A204.1 (cell line): ENCODE data around the gene ENO2.
A peak's percentile ranks its signal among the peaks of the same experiment; 100 is the strongest.
"Not testable (repeated sequence)": the region's sequence is repeated elsewhere in the genome, so short reads cannot be mapped to it uniquely, and the experiment has no call there.

Experiments used
- FAIRE-seq: peaks from 2 replicates; lab custom pipeline; 2012; peaks lifted over from hg19 to GRCh38; lab: Jason Lieb, UNC

ENO2 gene

GRCh38 chr12:6914246-6914946, at the start of gene ENO2:
Gene ENO2 (plus strand): TSS chr12:6914580. CDS start chr12:6915833, 1,253 bp downstream.
- FAIRE-seq, result no peak

- not testable (repeated sequence) for FAIRE-seq
Observed at GRCh38 chr12:6865307-6865706, 49.1 kb upstream of the ENO2 start.

- no peak for FAIRE-seq
Observed at GRCh38 chr12:6866163-6866919, 48.0 kb upstream of the ENO2 start.

- FAIRE-seq, result no peak
Observed at GRCh38 chr12:6866920-6867412, 47.4 kb upstream of the ENO2 start.

- FAIRE-seq, result no peak
Observed at GRCh38 chr12:6867413-6868210, 46.8 kb upstream of the ENO2 start, which contains the start of gene TPI1. Gene TPI1 (plus strand): TSS chr12:6867531. CDS start chr12:6867567, 36 bp downstream.

- FAIRE-seq, result no peak
Observed at GRCh38 chr12:6868211-6869048, 46.0 kb upstream of the ENO2 start.

GRCh38 chr12:6869049-6870021, 45.0 kb upstream of the ENO2 start:
- FAIRE-seq, result no peak

- not testable (repeated sequence) for FAIRE-seq
Observed at GRCh38 chr12:6870304-6870703, 44.1 kb upstream of the ENO2 start.

GRCh38 chr12:6871052-6871957, 43.1 kb upstream of the ENO2 start:
- no peak for FAIRE-seq

- FAIRE-seq, result no peak
Observed at GRCh38 chr12:6872073-6873048, 42.0 kb upstream of the ENO2 start.

GRCh38 chr12:6873094-6874014, 41.0 kb upstream of the ENO2 start, which contains the start of gene SPSB2:
Gene SPSB2 (minus strand): TSS chr12:6873303. CDS start chr12:6872901, 402 bp downstream.
- peak; percentile 49 for FAIRE-seq

GRCh38 chr12:6874015-6874368, 40.4 kb upstream of the ENO2 start:
- not testable (repeated sequence) for FAIRE-seq

GRCh38 chr12:6879824-6880223, 34.6 kb upstream of the ENO2 start:
- FAIRE-seq, result not testable (repeated sequence)

- FAIRE-seq, result no peak
Observed at GRCh38 chr12:6883252-6883651, 31.1 kb upstream of the ENO2 start.

- no peak for FAIRE-seq
Observed at GRCh38 chr12:6883683-6884082, 30.7 kb upstream of the ENO2 start.

GRCh38 chr12:6884539-6884938, 29.8 kb upstream of the ENO2 start:
- FAIRE-seq, result no peak
